HL-60 (cell line): ENCODE data around the gene SP140.

ENCODE experiments used
- DNase-seq, 2 experiments: peaks; one replicate each; pipeline ENCODE4 v3.0.0-alpha.2; 2010 to 2020; ENCODE audit warnings: low read depth in 1 of 2, low spot score in 1 of 2
- H3K27ac ChIP-seq: fragments of 250-450 bp; sonication (Bioruptor Pico); replicated peaks from 2 replicates; pipeline ENCODE4 v1.5.1; 2020; ENCODE audit warnings: mild to moderate bottlenecking, moderate library complexity
- H3K27me3 ChIP-seq: fragments of 250-450 bp; sonication (Bioruptor Pico); 2 replicates; pipeline ENCODE4 v1.5.1; 2021; ENCODE audit warnings: mild to moderate bottlenecking, moderate library complexity; ENCODE audit not compliant: insufficient read depth, poor library complexity, severe bottlenecking
- H3K4me3 ChIP-seq: replicated peaks from 2 replicates; pipeline ENCODE4 v1.5.1; 2011; ENCODE audit warnings: mild to moderate bottlenecking, control low read depth, low read length; ENCODE audit not compliant: insufficient read depth
- CTCF ChIP-seq: IDR thresholded peaks from one replicate; pipeline ENCODE4 v1.5.1; 2011; ENCODE audit warnings: low read length, control low read depth, inconsistent platforms; ENCODE audit not compliant: insufficient read depth
- GABPA ChIP-seq: IDR thresholded peaks from 2 replicates; pipeline ENCODE4 v1.6.1; 2012; ENCODE audit warnings: low read depth
- POLR2AphosphoS5 ChIP-seq: IDR thresholded peaks from 2 replicates; pipeline ENCODE4 v1.6.1; 2012; ENCODE audit warnings: low read depth
- REST ChIP-seq: IDR thresholded peaks from 2 replicates; pipeline ENCODE4 v1.6.1; 2012; ENCODE audit warnings: low read depth; ENCODE audit not compliant: insufficient replicate concordance
- SPI1 ChIP-seq: IDR thresholded peaks from 2 replicates; pipeline ENCODE4 v1.6.1; 2012; ENCODE audit warnings: low read depth, mild to moderate bottlenecking, borderline replicate concordance

Gene SP140

DNA sequence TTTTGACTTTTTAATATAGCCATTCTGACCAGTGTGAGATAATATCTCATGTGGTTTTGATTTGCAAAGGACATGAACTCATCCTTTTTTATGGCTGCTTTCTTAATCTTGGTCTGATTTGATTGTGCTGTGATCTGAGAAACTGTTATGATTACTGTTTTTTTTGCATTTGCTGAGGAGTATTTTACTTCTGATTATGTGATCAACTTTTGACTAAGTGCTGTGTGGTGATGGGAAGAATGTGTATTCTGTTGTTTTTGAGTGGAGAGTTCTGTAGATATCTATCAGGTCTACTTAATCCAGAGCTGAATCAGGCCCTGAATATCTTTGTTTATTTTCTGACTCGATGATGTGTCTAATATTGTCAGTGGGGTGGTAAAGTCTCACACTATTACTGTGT is 118.2 kb downstream of the SP140 start:
- no peak for DNase-seq
- no peak overlapping the region for H3K27ac ChIP-seq
- no peak for TF ChIP-seq SPI1
- no peak for TF ChIP-seq REST
- no peak for TF ChIP-seq POLR2AphosphoS5
- TF ChIP-seq CTCF = no peak
- no peak for TF ChIP-seq GABPA
- no peak overlapping the region for H3K4me3 ChIP-seq
- H3K27me3 ChIP-seq = no peaks in the 10 kb centered on the region

DNA sequence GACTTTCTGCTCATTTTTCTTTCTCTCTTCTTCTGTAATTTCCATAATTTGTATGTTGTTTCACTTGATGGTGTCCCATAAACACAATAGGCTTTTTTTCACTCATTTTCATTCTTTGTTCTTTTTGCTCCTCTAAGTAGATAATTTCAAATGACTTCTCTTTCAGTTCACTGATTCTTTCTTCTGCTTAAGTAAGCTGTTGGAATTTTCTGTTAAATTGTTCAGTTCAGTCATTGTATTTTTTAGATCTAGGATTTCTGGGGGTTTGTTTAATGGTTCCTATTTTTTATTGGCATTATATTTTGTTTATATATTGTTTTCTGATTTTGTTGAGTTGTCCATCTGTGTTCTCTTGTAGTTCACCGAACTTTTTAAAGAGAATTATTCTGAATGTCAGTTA is 120.9 kb downstream of the SP140 start:
- H3K27me3 ChIP-seq = no peaks in the 10 kb centered on the region
- DNase-seq = no peak
- no peak overlapping the region for H3K4me3 ChIP-seq
- no peak for TF ChIP-seq CTCF
- no peak for TF ChIP-seq GABPA
- TF ChIP-seq SPI1 = no peak
- no peak for TF ChIP-seq POLR2AphosphoS5
- H3K27ac ChIP-seq = no peak overlapping the region

GRCh38 chr2:230346921-230347533 is 121.5 kb downstream of the SP140 start:
- Histone ChIP-seq H3K27me3 (no peaks in the 10 kb centered on the region), H3K27ac (no peak overlapping the region), H3K4me3 (no peak overlapping the region)
- no peak for DNase-seq
- no peak for TF ChIP-seq POLR2AphosphoS5
- TF ChIP-seq GABPA = no peak

- Histone ChIP-seq H3K27me3 (no peaks in the 10 kb centered on the region), H3K4me3 (no peak overlapping the region), H3K27ac (no peak overlapping the region)
- DNase-seq = no peak
- TF ChIP-seq SPI1 (no peak), REST (no peak), POLR2AphosphoS5 (no peak), GABPA (no peak), CTCF (no peak)
Measured at GRCh38 chr2:230347659-230348305, 122.2 kb downstream of the SP140 start.
